Measurements from ENCODE around the gene COL5A1.
"Not testable (repeated sequence)": the region's sequence is repeated elsewhere in the genome, so short reads cannot be mapped to it uniquely, and the experiment has no call there.

Gene COL5A1

DNA sequence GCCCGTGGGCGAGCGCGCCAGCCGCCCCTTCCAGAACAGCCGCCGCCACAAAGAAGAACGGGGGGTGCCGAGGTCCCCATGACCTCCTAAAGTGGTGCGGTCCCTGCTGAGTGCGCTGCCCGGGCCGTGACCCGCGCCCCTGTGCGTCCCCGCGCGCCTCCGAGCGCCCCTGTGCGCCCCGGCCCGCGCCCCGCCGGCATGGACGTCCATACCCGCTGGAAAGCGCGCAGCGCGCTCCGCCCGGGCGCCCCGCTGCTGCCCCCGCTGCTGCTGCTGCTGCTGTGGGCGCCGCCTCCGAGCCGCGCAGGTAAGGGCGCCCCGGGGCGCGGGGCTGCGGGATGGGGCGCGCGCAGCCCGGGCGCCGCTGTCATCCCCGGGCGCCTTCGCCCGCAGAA, 384 bp downstream of the COL5A1 start:
- no peak for DNase-seq

- no peak for DNase-seq
These were observed 980 bp downstream of the COL5A1 start for GRCh38 chr9:134642385-134643181.

DNA sequence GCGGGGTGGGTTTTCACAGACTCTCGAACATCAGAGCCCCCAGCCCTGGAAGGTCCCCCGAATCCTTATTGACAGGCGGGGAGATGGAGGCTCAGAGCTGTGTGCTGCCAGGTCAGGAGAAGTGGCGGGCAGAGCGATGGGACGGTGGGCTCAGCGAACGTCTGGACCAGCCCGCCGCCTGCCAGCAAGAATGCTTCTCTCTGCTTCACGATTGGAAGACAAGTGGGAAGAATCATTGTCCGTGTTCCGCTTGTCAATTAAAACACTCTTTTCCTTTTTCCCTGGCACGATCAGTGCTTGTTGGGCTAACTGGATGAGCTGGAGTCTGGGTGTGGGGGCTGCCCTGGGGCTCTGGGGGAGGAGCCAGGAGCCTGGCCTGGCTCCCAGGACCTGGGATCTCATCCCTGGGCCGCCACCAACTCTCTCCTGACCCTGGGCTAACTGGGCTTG, 1.6 kb downstream of the COL5A1 start:
- no peak for DNase-seq

- not testable (repeated sequence) for DNase-seq
These were observed 2.8 kb downstream of the COL5A1 start for GRCh38 chr9:134644401-134644724.

DNA sequence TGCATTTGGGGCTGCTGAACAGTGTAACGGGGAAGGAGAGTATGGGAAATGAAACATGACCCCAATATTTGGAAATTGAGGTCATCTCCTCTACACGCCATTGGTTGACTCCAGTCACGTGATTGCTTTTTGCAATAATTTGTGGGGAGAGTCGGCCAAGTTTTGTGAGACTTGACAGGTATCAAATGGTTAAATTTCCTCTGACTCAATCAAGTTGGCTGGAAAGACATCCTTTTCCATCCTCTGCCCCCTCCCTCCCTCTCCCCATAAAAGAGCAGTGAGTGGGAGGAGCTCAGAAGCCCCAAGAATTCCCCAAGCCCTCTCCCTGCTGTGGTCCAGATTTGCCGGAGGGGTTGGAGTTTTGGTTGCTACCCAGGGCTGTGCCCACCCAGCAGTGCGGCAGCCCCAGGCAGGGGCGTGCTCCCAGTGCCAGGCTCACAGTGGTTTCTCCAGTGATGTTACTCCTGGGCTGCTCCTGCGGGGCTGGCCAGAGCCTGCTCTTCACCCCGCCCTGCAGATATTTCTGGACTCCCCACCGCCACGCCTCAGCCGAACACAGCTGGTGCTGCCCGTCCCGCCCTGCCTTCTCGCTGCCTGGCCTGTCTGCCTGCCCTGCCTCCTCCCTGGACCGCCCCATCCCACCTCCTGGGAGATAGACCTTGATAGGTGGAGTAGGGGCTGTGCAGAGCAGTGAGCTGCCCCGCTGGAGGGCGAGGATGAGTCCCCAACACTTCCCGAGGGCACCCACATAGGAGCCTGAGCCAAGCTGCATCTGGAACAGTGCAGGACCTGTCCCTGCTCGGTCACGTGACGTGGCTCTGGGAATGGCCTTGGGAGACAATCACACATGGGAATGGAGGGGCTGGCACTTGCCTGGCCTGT, 3.4 kb downstream of the COL5A1 start:
- DNase-seq: no peak

- DNase-seq: no peak
These were observed 4.2 kb downstream of the COL5A1 start for GRCh38 chr9:134645607-134646365.

DNA sequence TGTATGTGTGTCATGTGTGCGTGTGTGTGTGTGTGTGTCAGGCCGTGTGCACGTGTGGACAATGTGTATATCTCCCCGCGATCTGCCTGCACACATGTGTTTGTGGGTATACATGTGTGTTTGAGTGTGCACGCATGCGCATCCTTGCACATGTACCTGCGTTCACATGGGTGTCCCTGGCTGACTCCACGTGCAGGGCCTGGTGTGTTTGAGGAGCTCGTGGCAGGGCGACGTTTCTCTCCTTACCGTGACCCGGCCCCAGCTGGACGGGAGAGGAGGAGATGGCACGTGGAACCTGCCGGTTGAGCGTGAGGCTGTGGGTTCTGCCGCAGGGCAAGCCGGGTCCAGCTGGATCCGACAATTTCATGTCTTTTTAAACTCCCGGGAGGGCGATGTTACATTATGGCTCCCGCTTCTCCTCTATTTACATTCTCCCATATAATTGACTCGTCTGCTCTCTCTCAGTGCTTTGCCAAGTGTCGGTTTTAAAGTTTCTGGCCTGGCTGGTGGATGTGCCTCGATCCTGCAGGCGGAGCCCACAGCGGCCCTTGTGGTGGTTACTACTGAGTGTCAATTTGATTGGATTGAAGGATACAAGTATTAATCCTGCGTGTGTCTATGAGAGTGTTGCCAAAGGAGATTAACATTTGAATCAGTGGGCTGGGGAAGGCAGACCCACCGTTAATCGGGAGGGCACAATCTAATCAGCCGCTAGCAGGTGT, 5.9 kb downstream of the COL5A1 start:
- no peak for DNase-seq

- DNase-seq: no peak
These were observed 7.3 kb downstream of the COL5A1 start for GRCh38 chr9:134648701-134649530.

DNA sequence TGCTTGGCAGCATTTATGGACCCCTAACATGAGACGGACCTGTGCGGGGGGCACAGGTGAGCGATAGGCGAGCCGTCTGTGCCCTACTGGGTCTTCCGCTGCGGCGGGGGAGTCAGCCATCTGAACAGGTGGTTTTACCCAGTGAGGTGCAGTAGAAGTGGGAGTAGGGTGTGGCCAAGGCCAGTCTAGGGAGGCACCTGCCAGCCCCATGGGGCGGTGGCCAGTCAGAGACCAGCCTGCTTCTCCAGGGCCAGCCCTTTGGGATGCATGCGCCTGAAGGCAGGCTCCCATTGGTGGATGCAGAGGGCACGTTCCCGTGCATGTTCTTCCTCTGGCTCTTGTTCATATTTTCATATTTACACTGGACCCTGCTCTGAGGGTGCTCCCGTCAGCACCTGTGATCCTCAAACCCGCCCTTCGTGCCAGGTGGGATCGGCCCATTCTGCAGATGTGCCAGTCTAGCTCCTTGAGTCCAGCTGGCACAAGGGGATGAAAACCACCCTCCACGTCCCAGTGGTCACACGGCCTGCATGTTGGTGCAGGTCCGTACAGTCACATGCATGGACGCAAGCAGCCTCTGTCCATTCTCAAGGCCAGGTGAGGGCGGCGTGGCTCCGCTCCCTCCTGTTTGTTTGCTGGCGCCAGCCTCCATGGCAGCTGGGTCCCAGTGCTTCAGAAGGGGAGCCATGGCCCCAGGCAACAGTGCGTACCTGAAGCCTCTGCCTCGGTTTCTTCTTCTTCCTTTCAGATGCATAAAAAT, 9.0 kb downstream of the COL5A1 start:
- no peak for DNase-seq

DNA sequence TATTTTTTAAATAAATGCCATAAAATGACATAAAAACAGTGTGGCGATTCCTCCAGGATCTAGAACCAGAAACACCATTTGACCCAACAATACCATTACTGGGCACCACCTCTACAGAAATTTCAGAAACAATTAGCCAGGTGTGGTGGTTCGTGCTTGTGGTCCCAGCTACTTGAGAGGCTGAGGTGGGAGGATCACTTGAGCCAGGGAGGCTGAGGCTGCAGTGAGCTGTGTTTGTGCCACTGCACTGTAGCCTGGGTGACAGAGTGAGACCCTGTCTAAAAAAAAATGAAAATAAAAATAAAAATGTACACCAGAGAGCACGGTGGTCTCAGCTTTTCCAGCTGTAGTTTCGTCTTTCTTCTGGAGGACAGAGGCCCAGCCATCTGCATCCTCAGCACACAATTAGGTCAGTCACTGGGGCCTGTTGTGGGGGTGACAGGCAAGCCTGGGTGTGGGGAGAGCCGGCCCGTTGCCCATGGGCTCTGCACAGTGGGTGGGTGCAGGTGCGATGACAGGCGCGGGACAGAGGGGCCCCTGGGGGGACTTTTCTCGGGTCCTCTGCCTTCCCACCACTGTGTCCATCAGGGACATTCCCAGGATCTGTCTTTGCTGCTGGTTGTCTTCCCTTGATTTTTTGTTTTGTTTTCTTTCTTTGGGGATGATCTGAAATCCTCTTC, 9.8 kb downstream of the COL5A1 start:
- no peak for DNase-seq

- DNase-seq: no peak
These were observed 11.0 kb downstream of the COL5A1 start for GRCh38 chr9:134652291-134653225.

DNA sequence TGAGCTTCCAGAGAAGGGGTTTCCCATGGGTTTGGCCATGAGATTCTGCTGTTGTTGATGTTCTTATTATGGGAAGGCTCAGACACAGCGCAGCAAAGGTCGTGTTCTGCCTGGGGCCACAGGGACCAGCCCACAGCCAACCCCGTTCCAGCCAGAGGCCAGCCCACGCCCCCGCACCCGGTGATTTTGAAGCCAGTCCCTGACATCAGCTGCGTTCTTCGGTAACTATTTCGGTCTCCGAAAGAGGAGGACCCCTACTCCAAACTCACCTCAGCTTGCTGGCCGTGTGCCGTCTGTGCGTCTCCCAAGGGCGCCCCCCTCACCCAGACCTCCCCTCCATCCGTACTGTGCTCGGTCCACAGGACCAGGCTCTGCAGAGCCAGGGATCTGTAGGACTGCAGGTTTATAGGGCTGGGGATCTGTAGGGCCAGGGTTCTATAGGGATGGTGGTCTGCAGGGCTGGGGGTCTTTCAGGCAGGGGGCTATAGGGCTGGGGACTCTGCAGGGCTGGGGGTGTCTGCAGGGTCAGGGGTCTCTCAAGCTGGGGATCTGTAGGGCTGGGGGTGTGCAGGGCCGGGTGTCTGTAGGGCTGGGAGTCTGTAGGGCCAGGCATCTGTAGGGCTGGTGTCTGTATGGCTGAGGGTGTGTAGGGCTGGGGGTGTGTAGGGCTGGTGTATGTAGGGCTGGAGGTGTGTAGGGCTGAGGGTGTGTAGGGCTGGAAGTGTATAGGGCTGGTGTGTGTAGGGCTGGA, 11.8 kb downstream of the COL5A1 start:
- DNase-seq: no peak

DNA sequence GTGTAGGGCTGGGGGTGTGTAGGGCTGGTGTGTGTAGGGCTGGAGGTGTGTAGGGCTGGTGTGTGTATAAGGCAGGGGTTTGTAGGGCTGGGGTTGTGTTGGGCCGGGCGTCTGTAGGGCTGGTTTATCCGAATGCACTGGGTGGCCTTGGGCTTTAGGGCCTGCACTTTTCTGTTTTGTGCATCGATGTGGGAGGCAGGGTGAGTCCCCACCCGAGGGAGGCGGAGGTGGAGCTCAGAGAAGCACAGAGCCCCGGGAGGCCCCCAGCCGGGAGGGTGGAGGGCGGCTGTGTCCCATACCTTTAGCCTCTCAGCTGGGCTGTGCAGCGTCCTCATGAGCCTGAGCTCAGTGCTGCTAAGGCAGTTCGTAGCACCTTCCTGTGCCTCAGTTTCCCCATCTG, 13.5 kb downstream of the COL5A1 start:
- no peak for DNase-seq

- DNase-seq: no peak
These were observed 14.2 kb downstream of the COL5A1 start for GRCh38 chr9:134655586-134656333.

GRCh38 chr9:134656334-134657006, 14.9 kb downstream of the COL5A1 start:
- DNase-seq: no peak

GRCh38 chr9:134657666-134658377, 16.2 kb downstream of the COL5A1 start:
- DNase-seq: no peak

Data from NCI-H1417 treated with DMSO at 0.1 percent for 48 hours (cell line).